Astrocyte of the cerebellum (primary cell): ENCODE results near the gene RNLS.

Experiments
- DNase-seq: peaks from one replicate; pipeline ENCODE4 v3.0.0-alpha.2; 2011; ENCODE audit warnings: low read depth
- H3K4me3 ChIP-seq: 2 replicates; pipeline ENCODE4 v1.5.1; 2011; ENCODE audit warnings: mild to moderate bottlenecking, low read depth, low read length, moderate library complexity
- CTCF ChIP-seq: IDR thresholded peaks from 2 replicates; pipeline ENCODE4 v1.5.1; 2012; ENCODE audit warnings: low read length, low read depth, moderate library complexity, mild to moderate bottlenecking; ENCODE audit errors: missing control alignments
- in situ Hi-C: cut with HindIII; loops from 2 replicates; pipeline ENCODE4 v1.10.0; 2017; ENCODE audit warnings: low sequenced_read_pairs

The RNLS gene

DNA sequence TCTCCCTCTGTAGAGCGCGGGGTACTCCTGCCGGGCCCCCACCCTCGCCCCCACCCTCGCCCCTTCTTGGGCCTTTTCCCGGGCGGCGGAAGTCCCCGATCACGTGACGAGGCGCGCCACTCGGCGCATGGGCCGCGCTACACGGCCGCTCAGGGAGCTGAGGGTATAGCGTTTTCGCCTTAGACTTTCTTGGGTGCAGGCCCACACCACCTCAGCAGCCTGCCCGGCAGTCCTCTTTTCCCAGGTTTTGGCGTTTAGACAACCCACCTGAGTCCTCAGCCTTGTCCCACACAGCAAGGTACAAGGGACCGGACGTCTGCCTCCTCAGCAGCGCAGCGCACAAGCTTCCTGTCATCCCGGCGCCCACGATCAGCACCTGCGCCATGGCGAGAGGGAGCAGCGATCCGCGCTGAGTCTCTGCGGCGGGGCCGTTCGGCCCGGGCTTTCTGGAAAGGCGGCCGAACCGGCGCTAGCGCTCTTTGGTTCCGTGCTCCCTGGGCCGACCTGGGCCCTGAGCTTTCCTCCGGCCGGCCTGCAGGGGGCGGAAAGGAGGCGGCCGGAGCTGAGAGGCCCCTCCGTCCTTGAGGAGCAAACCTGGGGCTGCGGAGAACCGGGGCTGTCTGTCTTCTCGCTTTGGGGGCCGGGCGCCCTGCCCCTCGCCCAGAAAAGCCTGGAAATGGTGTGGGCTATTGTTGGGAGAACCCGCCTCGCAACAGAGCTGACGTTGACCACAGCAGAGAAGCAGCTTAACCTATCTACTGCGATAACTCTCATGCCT lies at the start of gene RNLS:
Gene RNLS, minus strand, starts transcription at position 513 of the 778 bp plus-strand sequence.
- peak within 1 kb of the TSS; percentile 51 for H3K4me3 ChIP-seq
- TF ChIP-seq CTCF = peak; percentile 75
- in situ Hi-C loops = no loop called here
- DNase-seq = peak; percentile 6

- TF ChIP-seq CTCF = no peak
- no peak for DNase-seq
- in situ Hi-C loops = no loop called here
- H3K4me3 ChIP-seq = no peak overlapping the region
These were observed 41.7 kb upstream of the RNLS start for GRCh38 chr10:88624840-88625239.

GRCh38 chr10:88623835-88624234 lies 40.7 kb upstream of the RNLS start:
- no peak overlapping the region for H3K4me3 ChIP-seq
- in situ Hi-C loops = no loop called here
- DNase-seq = no peak
- TF ChIP-seq CTCF = no peak

DNA sequence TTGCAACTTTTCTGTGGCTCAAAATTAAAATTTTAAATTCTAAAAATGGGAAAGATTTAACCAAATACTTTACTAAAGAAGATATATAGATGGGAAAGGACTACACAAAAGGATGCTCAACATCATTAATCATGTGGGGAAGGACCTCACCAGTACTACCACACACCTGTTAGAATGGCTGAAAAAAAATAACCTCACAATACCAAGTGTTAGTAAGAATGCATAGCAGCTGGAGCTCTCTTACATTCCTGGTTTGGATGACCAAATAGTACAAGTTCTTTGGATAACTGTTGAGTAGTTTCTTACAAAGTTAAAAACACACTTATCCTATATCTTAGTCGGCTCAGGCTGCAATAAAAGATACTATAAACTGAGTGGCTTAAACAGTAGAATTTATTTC lies 37.3 kb upstream of the RNLS start:
- no peak for DNase-seq
- H3K4me3 ChIP-seq = no peak overlapping the region
- TF ChIP-seq CTCF = no peak
- in situ Hi-C loops = no loop called here

- TF ChIP-seq CTCF = no peak
- DNase-seq = no peak
- in situ Hi-C loops = no loop called here
- H3K4me3 ChIP-seq = no peak overlapping the region
These were observed 35.4 kb upstream of the RNLS start for GRCh38 chr10:88618496-88618895.

- in situ Hi-C loops = no loop called here
- DNase-seq = no peak
- H3K4me3 ChIP-seq = no peak overlapping the region
- no peak for TF ChIP-seq CTCF
These were observed 34.7 kb upstream of the RNLS start for GRCh38 chr10:88617772-88618300.
